ENCODE measurements around the gene CHMP6.

Gene CHMP6

GRCh38 chr17:80991645-80992076 lies at the start of gene CHMP6:
TSS of gene CHMP6 (plus strand) at chr17:80991841. CDS start at chr17:80991919, 78 bp downstream.
- DNase-seq, result peak; percentile 63

- DNase-seq, result no peak
Measured at GRCh38 chr17:80942423-80943345, 49.0 kb upstream of the CHMP6 start.

GRCh38 chr17:80943346-80944145 lies 48.1 kb upstream of the CHMP6 start:
- no peak for DNase-seq

GRCh38 chr17:80944326-80944725 lies 47.3 kb upstream of the CHMP6 start:
- DNase-seq, result no peak

GRCh38 chr17:80945736-80946135 lies 45.9 kb upstream of the CHMP6 start:
- no peak for DNase-seq

- no peak for DNase-seq
Measured at GRCh38 chr17:80946449-80946848, 45.2 kb upstream of the CHMP6 start.

GRCh38 chr17:80947200-80947940 lies 44.3 kb upstream of the CHMP6 start:
- no peak for DNase-seq

GRCh38 chr17:80948019-80948975 lies 43.3 kb upstream of the CHMP6 start:
- no peak for DNase-seq

GRCh38 chr17:80948976-80949450 lies 42.6 kb upstream of the CHMP6 start:
- no peak for DNase-seq

GRCh38 chr17:80949451-80950421 lies 41.9 kb upstream of the CHMP6 start:
- DNase-seq, result no peak

- no peak for DNase-seq
Measured at GRCh38 chr17:80950466-80951120, 41.0 kb upstream of the CHMP6 start.

GRCh38 chr17:80951121-80952090 lies 40.2 kb upstream of the CHMP6 start:
- DNase-seq, result no peak

- DNase-seq, result no peak
Measured at GRCh38 chr17:80952291-80952690, 39.4 kb upstream of the CHMP6 start.

GRCh38 chr17:80953471-80954315 lies 37.9 kb upstream of the CHMP6 start:
- DNase-seq, result no peak

GRCh38 chr17:80955078-80955477 lies 36.6 kb upstream of the CHMP6 start:
- no peak for DNase-seq

GRCh38 chr17:80955671-80956280 lies 35.9 kb upstream of the CHMP6 start:
- DNase-seq, result no peak

Data from CD4-positive, alpha-beta T cell treated with Interleukin-4 for 4 hours (primary cell).